Measurements from ENCODE around the gene HOXC13. TPM values are rescaled to one million over a fixed set of nuclear protein-coding genes. Genes with fewer than 3 reads are reported as not detected.

The HOXC13 gene
- total and polyA plus RNA-seq, 2 donors (not counting 1 experiment from before 2014, with no cell fraction given): not detected

DNA sequence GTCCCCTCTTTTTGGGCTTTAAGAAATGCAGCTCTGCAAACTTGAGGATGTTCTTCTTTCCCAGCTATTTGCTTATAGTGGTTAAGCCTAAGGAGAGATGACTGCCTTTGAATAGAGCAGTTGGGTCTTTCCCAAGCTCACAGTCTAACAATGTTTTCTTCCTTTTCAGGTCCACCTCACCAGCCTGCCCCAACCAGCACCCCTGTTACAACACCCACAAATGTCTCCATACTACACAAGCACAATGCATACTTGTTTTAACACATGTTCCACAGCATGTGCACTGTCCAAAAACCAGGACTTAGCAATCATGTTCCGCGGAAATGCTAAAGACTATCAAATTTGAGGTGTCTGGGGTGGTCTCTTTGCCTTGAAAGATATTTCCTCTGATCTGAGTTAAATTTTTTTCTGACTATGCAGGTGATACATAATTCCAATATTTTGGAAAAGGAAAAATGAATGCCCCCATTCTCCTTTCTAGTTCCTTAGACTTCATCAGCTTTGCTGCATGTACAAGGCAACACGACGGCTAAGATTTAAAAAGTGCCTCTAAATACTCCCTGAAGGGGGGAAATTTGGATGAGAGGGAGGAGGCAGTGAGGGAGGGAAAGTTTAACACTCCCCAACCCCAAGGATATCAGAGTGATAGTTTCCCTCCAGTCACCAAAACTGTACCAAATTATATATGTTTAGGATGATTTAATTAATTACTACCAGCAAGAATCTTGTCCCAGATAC lies 6.6 kb upstream of the HOXC13 start:
- Histone ChIP-seq H3K4me2 (ENCODE audit: extremely low read depth, insufficient read depth, low read length) (no peak overlapping the region), H3K9ac (ENCODE audit: insufficient read depth, low read length) (no peak overlapping the region), H3K36me3 (ENCODE audit: control insufficient read depth, insufficient read depth, low read length) (no peaks in the 10 kb centered on the region), H3K9me3 (ENCODE audit: control insufficient read depth, insufficient read depth, low read depth, low read length) (no peaks in the 10 kb centered on the region), H3K27me3 (ENCODE audit: control insufficient read depth, insufficient read depth, low read length) (peaks cover 85% of the 10 kb centered on the region), H4K20me1 (ENCODE audit: control insufficient read depth, extremely low read depth, insufficient read depth, low read length) (no peaks in the 10 kb centered on the region), H2AFZ (ENCODE audit: low read length) (no peak overlapping the region), H3K27ac (ENCODE audit: insufficient read depth, low read length) (no peak overlapping the region), H3K79me2 (ENCODE audit: control insufficient read depth, insufficient read depth, low read length) (no peaks in the 10 kb centered on the region), H3K4me3 (replicated peaks in 1 of 4; ENCODE audit: control extremely low read depth in 1 of 4, insufficient read depth in 1 of 4, low read depth in 3 of 4, low read length in 4 of 4) (no peak overlapping the region), H3K4me1 (ENCODE audit: control insufficient read depth, extremely low read depth, insufficient read depth, low read length) (no peaks in the 10 kb centered on the region)
- DNase-seq (ENCODE audit: low read depth in 2 of 2): no peak
- TF ChIP-seq, protein P1, sequence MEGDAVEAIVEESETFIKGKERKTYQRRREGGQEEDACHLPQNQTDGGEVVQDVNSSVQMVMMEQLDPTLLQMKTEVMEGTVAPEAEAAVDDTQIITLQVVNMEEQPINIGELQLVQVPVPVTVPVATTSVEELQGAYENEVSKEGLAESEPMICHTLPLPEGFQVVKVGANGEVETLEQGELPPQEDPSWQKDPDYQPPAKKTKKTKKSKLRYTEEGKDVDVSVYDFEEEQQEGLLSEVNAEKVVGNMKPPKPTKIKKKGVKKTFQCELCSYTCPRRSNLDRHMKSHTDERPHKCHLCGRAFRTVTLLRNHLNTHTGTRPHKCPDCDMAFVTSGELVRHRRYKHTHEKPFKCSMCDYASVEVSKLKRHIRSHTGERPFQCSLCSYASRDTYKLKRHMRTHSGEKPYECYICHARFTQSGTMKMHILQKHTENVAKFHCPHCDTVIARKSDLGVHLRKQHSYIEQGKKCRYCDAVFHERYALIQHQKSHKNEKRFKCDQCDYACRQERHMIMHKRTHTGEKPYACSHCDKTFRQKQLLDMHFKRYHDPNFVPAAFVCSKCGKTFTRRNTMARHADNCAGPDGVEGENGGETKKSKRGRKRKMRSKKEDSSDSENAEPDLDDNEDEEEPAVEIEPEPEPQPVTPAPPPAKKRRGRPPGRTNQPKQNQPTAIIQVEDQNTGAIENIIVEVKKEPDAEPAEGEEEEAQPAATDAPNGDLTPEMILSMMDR (conservative IDR thresholded peaks at IDR 0.05 in 1 of 2, IDR thresholded peaks at IDR 0.05 in 1 of 2; ENCODE audit: low read depth in 1 of 2, low read length in 2 of 2): no peak
- TF ChIP-seq EZH2 (IDR thresholded peaks at IDR 0.05; ENCODE audit: low read length, missing control alignments): no peak

DNA sequence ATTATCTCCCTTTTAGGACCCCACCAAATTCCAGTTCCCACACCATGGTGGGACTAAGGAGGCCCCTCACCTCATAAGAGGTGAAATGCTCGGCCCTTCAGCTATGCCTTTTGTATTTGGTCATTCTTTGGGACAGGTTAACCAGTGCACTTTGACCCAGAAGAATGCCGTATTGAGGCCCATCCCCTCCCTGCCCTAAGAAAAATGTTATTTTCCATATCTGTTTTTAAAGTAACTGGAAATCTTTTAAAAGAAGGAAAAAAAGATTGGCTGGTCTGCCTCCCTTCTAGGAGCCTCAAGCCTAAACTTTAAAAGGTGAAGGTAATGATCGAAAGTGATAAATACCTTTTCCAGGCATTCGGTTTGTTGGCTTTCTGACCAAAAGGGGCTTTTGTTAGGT lies 5.7 kb upstream of the HOXC13 start:
- no peak overlapping the region for H3K27ac ChIP-seq (ENCODE audit: insufficient read depth, low read length)
- H3K4me3 ChIP-seq (replicated peaks in 1 of 4; ENCODE audit: control extremely low read depth in 1 of 4, insufficient read depth in 1 of 4, low read depth in 3 of 4, low read length in 4 of 4): no peak overlapping the region
- TF ChIP-seq EZH2 (IDR thresholded peaks at IDR 0.05; ENCODE audit: low read length, missing control alignments): no peak
- TF ChIP-seq, protein P1 (conservative IDR thresholded peaks at IDR 0.05 in 1 of 2, IDR thresholded peaks at IDR 0.05 in 1 of 2; ENCODE audit: low read depth in 1 of 2, low read length in 2 of 2): no peak
- H3K9me3 ChIP-seq (ENCODE audit: control insufficient read depth, insufficient read depth, low read depth, low read length): no peaks in the 10 kb centered on the region
- peaks cover 85% of the 10 kb centered on the region for H3K27me3 ChIP-seq (ENCODE audit: control insufficient read depth, insufficient read depth, low read length)
- H3K4me1 ChIP-seq (ENCODE audit: control insufficient read depth, extremely low read depth, insufficient read depth, low read length): no peaks in the 10 kb centered on the region
- H3K36me3 ChIP-seq (ENCODE audit: control insufficient read depth, insufficient read depth, low read length): no peaks in the 10 kb centered on the region
- no peaks in the 10 kb centered on the region for H3K79me2 ChIP-seq (ENCODE audit: control insufficient read depth, insufficient read depth, low read length)
- H3K4me2 ChIP-seq (ENCODE audit: extremely low read depth, insufficient read depth, low read length): no peak overlapping the region
- H4K20me1 ChIP-seq (ENCODE audit: control insufficient read depth, extremely low read depth, insufficient read depth, low read length): no peaks in the 10 kb centered on the region
- no peak overlapping the region for H3K9ac ChIP-seq (ENCODE audit: insufficient read depth, low read length)
- no peak overlapping the region for H2AFZ ChIP-seq (ENCODE audit: low read length)
- DNase-seq (ENCODE audit: low read depth in 2 of 2): no peak

DNA sequence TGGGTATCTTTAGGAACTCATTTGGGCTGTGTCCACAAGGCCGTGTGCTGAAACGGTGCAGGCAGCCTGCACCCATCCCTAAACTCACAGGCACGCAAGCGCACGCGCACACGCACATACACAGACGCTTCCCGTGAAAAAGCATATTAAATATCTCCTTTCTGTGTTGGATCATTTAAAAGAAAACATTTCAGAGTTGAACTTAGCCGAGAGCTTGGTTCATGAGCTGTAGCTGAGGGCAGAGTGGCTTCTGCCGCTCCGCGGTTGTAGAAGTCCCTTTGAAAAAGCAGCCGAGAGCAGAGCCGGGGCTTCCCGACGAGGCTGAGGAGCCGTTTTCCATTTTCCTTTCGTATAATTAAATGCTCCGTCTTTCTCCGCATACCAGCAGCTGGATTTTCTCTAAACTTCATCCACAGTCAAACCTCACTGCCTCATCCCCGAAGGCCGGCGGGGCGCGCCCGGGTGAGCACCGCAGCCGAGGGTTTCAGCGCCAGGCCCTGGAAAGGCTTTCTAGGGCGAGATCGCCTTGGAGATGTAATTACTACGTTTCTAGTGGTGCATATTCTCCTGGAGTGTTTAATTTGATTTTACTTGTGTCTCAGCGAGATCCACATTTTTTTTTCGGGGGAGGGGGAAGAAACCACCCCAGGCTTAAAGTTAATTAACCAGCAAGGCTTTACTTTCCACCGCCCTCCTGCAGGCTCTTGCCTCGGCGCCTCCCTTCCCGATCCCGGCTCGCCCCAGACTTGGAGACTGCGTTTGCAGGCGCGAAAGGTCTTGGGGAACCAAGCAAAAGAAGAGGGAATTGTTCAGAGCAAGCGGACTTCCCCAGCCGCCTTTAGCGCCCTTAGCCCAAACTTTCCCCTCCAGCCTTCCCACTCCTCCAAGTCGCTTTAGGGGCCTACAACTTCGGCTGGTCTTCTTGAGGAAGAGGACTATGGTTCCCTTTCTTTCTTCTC lies 3.0 kb upstream of the HOXC13 start:
- Histone ChIP-seq H4K20me1 (ENCODE audit: control insufficient read depth, extremely low read depth, insufficient read depth, low read length) (no peaks in the 10 kb centered on the region), H3K9me3 (ENCODE audit: control insufficient read depth, insufficient read depth, low read depth, low read length) (no peaks in the 10 kb centered on the region), H2AFZ (ENCODE audit: low read length) (no peak overlapping the region), H3K4me1 (ENCODE audit: control insufficient read depth, extremely low read depth, insufficient read depth, low read length) (no peaks in the 10 kb centered on the region), H3K36me3 (ENCODE audit: control insufficient read depth, insufficient read depth, low read length) (no peaks in the 10 kb centered on the region), H3K27me3 (ENCODE audit: control insufficient read depth, insufficient read depth, low read length) (peaks cover 86% of the 10 kb centered on the region), H3K27ac (ENCODE audit: insufficient read depth, low read length) (no peak overlapping the region), H3K4me2 (ENCODE audit: extremely low read depth, insufficient read depth, low read length) (no peak overlapping the region), H3K4me3 (replicated peaks in 1 of 4; ENCODE audit: control extremely low read depth in 1 of 4, insufficient read depth in 1 of 4, low read depth in 3 of 4, low read length in 4 of 4) (no peak overlapping the region), H3K79me2 (ENCODE audit: control insufficient read depth, insufficient read depth, low read length) (no peaks in the 10 kb centered on the region), H3K9ac (ENCODE audit: insufficient read depth, low read length) (no peak overlapping the region)
- no peak for DNase-seq (ENCODE audit: low read depth in 2 of 2)
- TF ChIP-seq, protein P1 (conservative IDR thresholded peaks at IDR 0.05 in 1 of 2, IDR thresholded peaks at IDR 0.05 in 1 of 2; ENCODE audit: low read depth in 1 of 2, low read length in 2 of 2): no peak
- peak; percentile 61 for TF ChIP-seq EZH2 (IDR thresholded peaks at IDR 0.05; ENCODE audit: low read length, missing control alignments)

All from fibroblast of lung (primary cell).